Stomach smooth muscle (tissue), 2 donors: ENCODE results near the gene CERS5.

Source experiments
- H3K27ac ChIP-seq: one replicate; pipeline ENCODE4 v1.7.0; 2013; ENCODE audit warnings: mild to moderate bottlenecking, low read length, inconsistent platforms
- H3K27me3 ChIP-seq, 2 donors: one replicate each; pipeline ENCODE4 v1.7.0; 2013; ENCODE audit warnings: low read length in 2 of 2; ENCODE audit not compliant: insufficient read depth in 2 of 2, control insufficient read depth in 1 of 2
- H3K36me3 ChIP-seq, 2 donors: one replicate each; pipeline ENCODE4 v1.7.0; 2013; ENCODE audit warnings: low read length in 2 of 2; ENCODE audit not compliant: control insufficient read depth in 2 of 2, insufficient read depth in 2 of 2
- H3K4me1 ChIP-seq: one replicate; pipeline ENCODE4 v1.7.0; 2013; ENCODE audit warnings: low read length; ENCODE audit not compliant: control insufficient read depth, insufficient read depth
- H3K4me3 ChIP-seq, 2 donors: one replicate each; pipeline ENCODE4 v1.7.0; 2013; ENCODE audit warnings: low read length in 2 of 2
- H3K9ac ChIP-seq, 2 donors: one replicate each; pipeline ENCODE4 v1.7.0; 2013; ENCODE audit warnings: low read length in 2 of 2, mild to moderate bottlenecking in 1 of 2
- H3K9me3 ChIP-seq, 2 donors: one replicate each; pipeline ENCODE4 v1.7.0; 2013; ENCODE audit warnings: low read length in 2 of 2; ENCODE audit not compliant: control insufficient read depth in 2 of 2
- donor health status: healthy.
- donor health status: Pancreatic carcinoma.

Gene CERS5

GRCh38 chr12:50104417-50105366 lies 62.5 kb downstream of the CERS5 start:
- H3K36me3 ChIP-seq = peaks cover 0 to 6% of the 10 kb centered on the region in 2 donors
- peak overlapping the region; percentile 5 to 37 for H3K9ac ChIP-seq
- H3K4me1 ChIP-seq = peaks cover 26% of the 10 kb centered on the region
- H3K27ac ChIP-seq = no peak overlapping the region
- H3K9me3 ChIP-seq = no peaks in the 10 kb centered on the region
- H3K4me3 ChIP-seq = peak overlapping the region in 1 of 2 donors; percentile 60
- no peaks in the 10 kb centered on the region for H3K27me3 ChIP-seq

- H3K27ac ChIP-seq = peak within 1 kb of the TSS; percentile 49
- peaks cover 21% of the 10 kb centered on the region for H3K4me1 ChIP-seq
- H3K9ac ChIP-seq = peak within 1 kb of the TSS; percentile 29 to 37
- no peaks in the 10 kb centered on the region for H3K27me3 ChIP-seq
- peaks cover 6 to 13% of the 10 kb centered on the region in 2 donors for H3K36me3 ChIP-seq
- peak within 1 kb of the TSS; percentile 23 to 60 for H3K4me3 ChIP-seq
- no peaks in the 10 kb centered on the region for H3K9me3 ChIP-seq
These were observed 63.3 kb downstream of the CERS5 start, which contains the start of gene GPD1 for GRCh38 chr12:50103767-50104321. Gene GPD1 (plus strand): TSS chr12:50104008. CDS start chr12:50104051, 43 bp downstream.

- peaks cover 21% of the 10 kb centered on the region for H3K4me1 ChIP-seq
- peak overlapping the region in 1 of 2 donors; percentile 29 for H3K9ac ChIP-seq
These were observed 63.8 kb downstream of the CERS5 start for GRCh38 chr12:50103351-50103750.

GRCh38 chr12:50102646-50103309 lies 64.4 kb downstream of the CERS5 start:
- Histone ChIP-seq H3K27ac (no peak overlapping the region), H3K4me3 (no peak overlapping the region), H3K27me3 (no peaks in the 10 kb centered on the region), H3K9me3 (no peaks in the 10 kb centered on the region), H3K36me3 (peaks cover 17 to 24% of the 10 kb centered on the region in 2 donors), H3K9ac (no peak overlapping the region), H3K4me1 (peaks cover 21% of the 10 kb centered on the region)

More at GRCh38 chr12:50103351-50103750, 63.8 kb downstream of the CERS5 start:
- Histone ChIP-seq H3K9me3 (no peaks in the 10 kb centered on the region), H3K36me3 (peaks cover 11 to 18% of the 10 kb centered on the region in 2 donors), H3K4me3 (peak overlapping the region in 1 of 2 donors; percentile 60), H3K27me3 (no peaks in the 10 kb centered on the region), H3K27ac (peak overlapping the region; percentile 49)

- no peak overlapping the region for H3K9ac ChIP-seq
These were observed 65.0 kb downstream of the CERS5 start for GRCh38 chr12:50102131-50102531.

GRCh38 chr12:50101663-50102062 lies 65.5 kb downstream of the CERS5 start:
- peaks cover 21% of the 10 kb centered on the region for H3K4me1 ChIP-seq

More at GRCh38 chr12:50102131-50102531, 65.0 kb downstream of the CERS5 start:
- H3K36me3 ChIP-seq = peaks cover 18 to 28% of the 10 kb centered on the region in 2 donors
- no peaks in the 10 kb centered on the region for H3K9me3 ChIP-seq
- H3K27me3 ChIP-seq = no peaks in the 10 kb centered on the region
- H3K27ac ChIP-seq = no peak overlapping the region
- H3K4me3 ChIP-seq = no peak overlapping the region
- H3K4me1 ChIP-seq = peaks cover 21% of the 10 kb centered on the region

GRCh38 chr12:50100561-50100960 lies 66.6 kb downstream of the CERS5 start:
- Histone ChIP-seq H3K4me3 (no peak overlapping the region), H3K36me3 (peaks cover 33 to 44% of the 10 kb centered on the region in 2 donors), H3K4me1 (peaks cover 20% of the 10 kb centered on the region), H3K27me3 (no peaks in the 10 kb centered on the region), H3K9ac (no peak overlapping the region), H3K9me3 (no peaks in the 10 kb centered on the region), H3K27ac (no peak overlapping the region)

More at GRCh38 chr12:50101663-50102062, 65.5 kb downstream of the CERS5 start:
- Histone ChIP-seq H3K4me3 (no peak overlapping the region), H3K27me3 (no peaks in the 10 kb centered on the region), H3K9ac (no peak overlapping the region), H3K9me3 (no peaks in the 10 kb centered on the region), H3K36me3 (peaks cover 22 to 33% of the 10 kb centered on the region in 2 donors), H3K27ac (no peak overlapping the region)

GRCh38 chr12:50099302-50100008 lies 67.7 kb downstream of the CERS5 start:
- H3K4me1 ChIP-seq = peaks cover 13% of the 10 kb centered on the region
- H3K4me3 ChIP-seq = no peak overlapping the region
- H3K9me3 ChIP-seq = no peaks in the 10 kb centered on the region
- no peak overlapping the region for H3K27ac ChIP-seq
- H3K27me3 ChIP-seq = no peaks in the 10 kb centered on the region
- peaks cover 42 to 51% of the 10 kb centered on the region in 2 donors for H3K36me3 ChIP-seq
- no peak overlapping the region for H3K9ac ChIP-seq

GRCh38 chr12:50097952-50098351 lies 69.2 kb downstream of the CERS5 start:
- no peaks in the 10 kb centered on the region for H3K4me1 ChIP-seq
- no peak overlapping the region for H3K9ac ChIP-seq
- H3K27me3 ChIP-seq = no peaks in the 10 kb centered on the region
- no peak overlapping the region for H3K4me3 ChIP-seq
- no peak overlapping the region for H3K27ac ChIP-seq
- H3K36me3 ChIP-seq = peaks cover 51 to 60% of the 10 kb centered on the region in 2 donors
- H3K9me3 ChIP-seq = no peaks in the 10 kb centered on the region

- Histone ChIP-seq H3K36me3 (peaks cover 53 to 55% of the 10 kb centered on the region in 2 donors), H3K9ac (no peak overlapping the region), H3K9me3 (no peaks in the 10 kb centered on the region), H3K4me3 (no peak overlapping the region), H3K27me3 (no peaks in the 10 kb centered on the region), H3K27ac (no peak overlapping the region), H3K4me1 (peaks cover 5% of the 10 kb centered on the region)
These were observed 76.8 kb downstream of the CERS5 start for GRCh38 chr12:50090391-50090790.
